H1 (cell line): Measurements from ENCODE around the gene SMTN. TPM values are rescaled to one million over a fixed set of nuclear protein-coding genes. Genes with fewer than 3 reads are reported as not detected.

Source experiments
- ASH2L ChIP-seq: fragments of 200-600, 300-600 bp; sonication (generic); IDR thresholded peaks from one replicate; pipeline ENCODE4 v1.7.1; 2017; ENCODE audit warnings: low read length
- BRCA1 ChIP-seq: IDR thresholded peaks from 2 replicates; pipeline ENCODE4 v1.6.1; 2012; ENCODE audit warnings: low read depth, low read length, improper control_type of control experiment
- CTCF ChIP-seq, 3 experiments: IDR thresholded peaks; 1 replicate in 2 of 3; 2 replicates in 1 of 3; pipeline versions ENCODE4 v1.5.1 to v1.6.1; 2011; ENCODE audit warnings: low read length in 3 of 3, mild to moderate bottlenecking in 3 of 3, inconsistent platforms in 2 of 3, low read depth in 1 of 3, moderate library complexity in 1 of 3; ENCODE audit not compliant: insufficient read depth in 1 of 3; ENCODE audit errors: control extremely low read depth in 1 of 3
- EZH2 ChIP-seq: fragments of 200-600 bp; sonication (generic); IDR thresholded peaks from 2 replicates; pipeline ENCODE4 v1.7.1; 2012; ENCODE audit warnings: low read depth, mild to moderate bottlenecking, moderate library complexity, low read length, inconsistent platforms; ENCODE audit not compliant: severe bottlenecking
- JUND ChIP-seq: IDR thresholded peaks from 2 replicates; pipeline ENCODE4 v1.6.1; 2011; ENCODE audit warnings: mild to moderate bottlenecking, improper control_type of control experiment, low read length
- KDM5A ChIP-seq: fragments of 200-600 bp; IDR thresholded peaks from 2 replicates; pipeline ENCODE4 v1.7.1; 2012; ENCODE audit warnings: mild to moderate bottlenecking, low read length, inconsistent platforms, mixed read lengths
- NANOG ChIP-seq: IDR thresholded peaks from 2 replicates; pipeline ENCODE4 v1.6.1; 2011; ENCODE audit warnings: low read length, low read depth, mild to moderate bottlenecking, inconsistent platforms; ENCODE audit not compliant: insufficient read depth, poor library complexity, severe bottlenecking
- NRF1 ChIP-seq: IDR thresholded peaks from 2 replicates; pipeline ENCODE4 v1.6.1; 2011; ENCODE audit warnings: mild to moderate bottlenecking, low read depth, low read length, improper control_type of control experiment
- RXRA ChIP-seq: IDR thresholded peaks from 2 replicates; pipeline ENCODE4 v1.6.1; 2011; ENCODE audit warnings: low read depth, mild to moderate bottlenecking, low read length, moderate library complexity; ENCODE audit not compliant: insufficient read depth
- SAP30 ChIP-seq: fragments of 300-600 bp; sonication (generic); IDR thresholded peaks from 2 replicates; pipeline ENCODE4 v1.7.1; 2012; ENCODE audit warnings: low read length, moderate library complexity, mild to moderate bottlenecking, inconsistent platforms; ENCODE audit not compliant: insufficient read depth, insufficient replicate concordance
- SIX5 ChIP-seq: IDR thresholded peaks from 2 replicates; pipeline ENCODE4 v1.6.1; 2011; ENCODE audit warnings: mild to moderate bottlenecking, low read depth, low read length
- SP4 ChIP-seq: IDR thresholded peaks from 2 replicates; pipeline ENCODE4 v1.6.1; 2012; ENCODE audit warnings: low read length, inconsistent platforms
- TAF1 ChIP-seq: IDR thresholded peaks from 2 replicates; pipeline ENCODE4 v1.6.1; 2011; ENCODE audit warnings: mild to moderate bottlenecking, low read depth, low read length
- TAF7 ChIP-seq: optimal IDR thresholded peaks from 2 replicates; pipeline ENCODE3; 2011; ENCODE audit warnings: low read depth, mild to moderate bottlenecking, inconsistent platforms, low read length, moderate library complexity, borderline replicate concordance
- ZNF274 ChIP-seq: IDR thresholded peaks from 2 replicates; pipeline ENCODE4 v1.7.0; 2012; ENCODE audit warnings: low read length, borderline replicate concordance; ENCODE audit errors: extremely low read depth
- polyA plus RNA-seq, 7 experiments: library from polyadenylated mRNA; depleted of rRNA in 3 of 7; stranded (reverse) in 5 of 7; unstranded in 2 of 7; fragments of >200 nt in 5 of 7; fragments of 200-250 nt in 2 of 7; gene quantifications; 1 replicate in 5 of 7; 2 replicates in 1 of 7; 4 replicates in 1 of 7; pipeline versions ENCODE4 v1.2.1 to v1.2.3, GENCODE V29; 2011 to 2013; ENCODE audit warnings: missing spikeins in 2 of 7, mixed read lengths in 2 of 7
- total RNA-seq: library from RNA; stranded (reverse); fragmentation: NEBNext Ultra II Directional; extraction: Animal tissue kit (Norgen Biotek cat#: 25700); gene quantifications from 2 replicates; pipeline ENCODE4 v1.2.1, GENCODE V29; 2021
- TF ChIP-seq, protein P1 (sequence below): IDR thresholded peaks from 2 replicates; pipeline ENCODE4 v1.6.1; 2012; ENCODE audit warnings: low read length, inconsistent platforms

The SMTN gene
- total and polyA plus RNA-seq, 2 of the 8 experiments (the other 6 are each of a cell fraction or from before 2014, with no cell fraction given): 12.3 to 20.8 TPM

DNA sequence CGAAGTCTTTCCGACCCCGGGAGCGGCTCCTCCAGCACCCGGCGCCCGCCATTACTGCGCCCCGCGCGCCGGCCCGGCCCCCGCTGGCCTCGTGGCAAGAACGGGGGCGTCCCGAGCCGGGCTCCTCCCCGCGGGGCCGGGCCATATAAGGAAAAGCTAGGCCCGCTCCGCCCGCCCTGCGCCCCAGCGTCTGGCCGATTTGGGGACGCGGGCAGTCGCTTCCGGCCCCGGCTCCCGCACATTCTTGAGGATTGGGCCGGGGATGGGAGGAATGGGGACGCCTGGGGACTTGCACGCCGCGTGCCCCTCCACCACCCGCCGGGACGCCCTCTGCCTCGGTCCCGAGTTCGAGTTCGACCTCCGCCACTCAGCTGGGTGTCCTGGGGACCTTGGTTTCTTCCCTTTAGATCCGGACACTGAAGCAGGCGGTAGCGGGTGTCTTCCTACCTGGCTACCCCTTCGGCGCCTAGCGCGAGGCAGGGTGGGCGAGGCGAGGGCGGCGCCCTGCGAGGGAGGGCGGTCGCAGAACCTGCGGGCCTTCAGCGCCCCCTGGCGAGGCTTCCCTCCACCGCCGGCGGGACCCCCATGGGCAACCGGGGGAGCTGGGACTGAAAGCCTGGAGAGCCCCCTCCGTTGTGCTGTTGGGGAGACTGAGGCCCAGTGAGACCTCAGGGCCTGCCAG is 3.8 kb downstream of the SMTN start (continued):
- TF ChIP-seq SP4: peak; percentile 85; the same call in 1 of the 2 replicates
- TF ChIP-seq JUND: no peak
- TF ChIP-seq RXRA: no peak
- TF ChIP-seq, protein P1, sequence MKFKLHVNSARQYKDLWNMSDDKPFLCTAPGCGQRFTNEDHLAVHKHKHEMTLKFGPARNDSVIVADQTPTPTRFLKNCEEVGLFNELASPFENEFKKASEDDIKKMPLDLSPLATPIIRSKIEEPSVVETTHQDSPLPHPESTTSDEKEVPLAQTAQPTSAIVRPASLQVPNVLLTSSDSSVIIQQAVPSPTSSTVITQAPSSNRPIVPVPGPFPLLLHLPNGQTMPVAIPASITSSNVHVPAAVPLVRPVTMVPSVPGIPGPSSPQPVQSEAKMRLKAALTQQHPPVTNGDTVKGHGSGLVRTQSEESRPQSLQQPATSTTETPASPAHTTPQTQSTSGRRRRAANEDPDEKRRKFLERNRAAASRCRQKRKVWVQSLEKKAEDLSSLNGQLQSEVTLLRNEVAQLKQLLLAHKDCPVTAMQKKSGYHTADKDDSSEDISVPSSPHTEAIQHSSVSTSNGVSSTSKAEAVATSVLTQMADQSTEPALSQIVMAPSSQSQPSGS: peak; percentile 66; the same call in 1 of the 2 replicates
- TF ChIP-seq NRF1: no peak
- no peak for TF ChIP-seq EZH2
- no peak for TF ChIP-seq ZNF274
- TF ChIP-seq KDM5A: no peak
- peak; percentile 79 for TF ChIP-seq ASH2L
- no peak for TF ChIP-seq SAP30
- TF ChIP-seq NANOG: no peak
- TF ChIP-seq BRCA1: no peak
- peak; percentile 63 to 78 (median 76) for TF ChIP-seq CTCF (IDR thresholded peaks at IDR 0.05; ENCODE audit: control extremely low read depth in 1 of 3, insufficient read depth in 1 of 3, low read depth in 1 of 3, low read length in 3 of 3)
- peak; percentile 90 for TF ChIP-seq TAF1
- TF ChIP-seq TAF7: peak; percentile 75
- TF ChIP-seq SIX5: no peak
